Measurements from ENCODE around the gene PPP2R5C. TPM values are rescaled to one million over a fixed set of nuclear protein-coding genes. Genes with fewer than 3 reads are reported as not detected.

PPP2R5C gene
- total and polyA plus RNA-seq, 9 of the 15 experiments (the other 6 are each of a cell fraction or from before 2014, with no cell fraction given) = 284 to 617 (median 395) TPM

DNA sequence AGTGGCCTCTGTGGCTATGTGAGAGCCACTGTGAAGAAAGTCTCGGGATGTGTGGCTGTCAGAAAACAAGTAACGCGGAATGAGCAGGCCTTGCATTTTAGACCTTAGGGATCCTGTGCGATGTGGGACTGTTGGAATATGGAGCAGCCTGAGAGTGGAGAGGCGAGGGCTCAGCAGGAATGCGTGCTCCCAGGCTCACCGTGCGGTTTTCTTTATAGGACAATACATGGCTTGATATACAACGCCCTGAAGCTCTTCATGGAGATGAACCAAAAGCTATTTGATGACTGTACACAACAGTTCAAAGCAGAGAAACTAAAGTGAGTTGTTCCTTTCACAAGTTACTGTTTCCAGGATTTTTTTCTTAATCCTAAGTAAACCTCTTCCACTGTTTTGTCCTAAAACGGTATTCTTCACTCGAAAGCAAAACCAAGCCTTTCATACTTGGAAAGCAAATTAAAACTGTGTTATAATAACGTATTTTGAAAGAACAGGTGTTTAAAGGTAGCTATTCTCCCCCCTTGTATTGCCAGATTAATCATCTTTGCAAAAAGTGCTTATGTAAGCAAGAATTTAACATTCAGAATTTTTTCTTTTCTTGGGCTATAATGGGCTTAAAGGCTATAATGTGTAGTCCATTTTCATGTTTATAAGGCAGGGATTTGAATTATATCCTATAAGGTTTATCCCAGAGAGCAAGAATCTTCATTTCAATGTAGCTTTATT, 148.0 kb downstream of the PPP2R5C start:
- Histone ChIP-seq H3K27me3 (ENCODE audit: control insufficient read depth in 2 of 2, insufficient read depth in 2 of 2, low read length in 2 of 2) (no peaks in the 10 kb centered on the region), H3K4me1 (replicated peaks in 1 of 2; ENCODE audit: control insufficient read depth in 2 of 2, insufficient read depth in 2 of 2, low read length in 2 of 2) (peaks cover 0 to 3% of the 10 kb centered on the region in 2 experiments; a peak in 1 of 5 replicates), H3K4me2 (ENCODE audit: insufficient read depth, low read length) (no peak overlapping the region), H3K79me2 (ENCODE audit: control insufficient read depth, insufficient read depth, low read length) (no peaks in the 10 kb centered on the region), H3K36me3 (ENCODE audit: control insufficient read depth, insufficient read depth, low read length) (peaks cover 84% of the 10 kb centered on the region), H3K27ac (ENCODE audit: extremely low read depth, low read depth, low read length) (no peak overlapping the region), H3K9me1 (ENCODE audit: control insufficient read depth, insufficient read depth, low read length) (no peaks in the 10 kb centered on the region), H3K9me3 (replicated peaks; ENCODE audit: control insufficient read depth, insufficient read depth, low read depth, low read length) (no peaks in the 10 kb centered on the region), H2AFZ (ENCODE audit: low read depth, low read length) (no peak overlapping the region), H3K4me3 (no peak overlapping the region), H3K9ac (ENCODE audit: insufficient read depth in 1 of 2, low read depth in 2 of 2, low read length in 2 of 2) (no peak overlapping the region), H4K20me1 (replicated peaks; ENCODE audit: control insufficient read depth, insufficient read depth, low read length) (no peaks in the 10 kb centered on the region)
- no TSS peak for BruUV-seq (replicated peaks)
- POLR2A ChIA-PET = interaction anchor here (0.6 to 1.9 kb wide), 3 partner anchors 9 to 49 kb away, joined by 3 to 4 read pairs (median 3); no protein-coding TSS in a partner anchor
- intact Hi-C loops (cut with micrococcal nuclease) (no loop called here), in situ Hi-C loops (cut with MboI) (no loop called here)
- CTCF ChIA-PET (ENCODE audit: low intra/inter-chr PET ratio) = no interaction called here
- FAIRE-seq (no peak), DNase-seq (ENCODE audit: extremely low read depth in 1 of 4, low spot score in 3 of 4) (no peak), ATAC-seq (no peak)
- WGBS (ENCODE audit: insufficient coverage, low coverage, missing lambda C conversion rate) = 94% methylated on average over 10 of the region's 12 CpGs
- TF ChIP-seq NFATC3 (IDR thresholded peaks at IDR 0.05) (no peak), ZNF146 (CRISPR knock-in tag; IDR thresholded peaks at IDR 0.05; ENCODE audit: unreplicated experiment) (no peak), BRD9 (IDR thresholded peaks at IDR 0.05; ENCODE audit: low read depth, partially characterized antibody) (no peak), KDM1A (IDR thresholded peaks at IDR 0.05) (no peak), PHF20 (IDR thresholded peaks at IDR 0.05; ENCODE audit: partially characterized antibody) (no peak), ZNF444 (CRISPR knock-in tag; IDR thresholded peaks at IDR 0.05) (no peak), GTF2F1 (IDR thresholded peaks at IDR 0.05; ENCODE audit: low read depth, low read length) (no peak), MAFK (IDR thresholded peaks at IDR 0.05; ENCODE audit: low read length) (peak; percentile 92), BCL6 (CRISPR knock-in tag; IDR thresholded peaks at IDR 0.05) (no peak), POLR2AphosphoS2 (IDR thresholded peaks at IDR 0.05; ENCODE audit: low read length) (no peak), TAF9B (IDR thresholded peaks at IDR 0.05; ENCODE audit: partially characterized antibody) (no peak), HIVEP1 (CRISPR knock-in tag; IDR thresholded peaks at IDR 0.05) (no peak), RFX7 (CRISPR knock-in tag; IDR thresholded peaks at IDR 0.05) (no peak), TCFL5 (CRISPR knock-in tag; conservative IDR thresholded peaks at IDR 0.05) (no peak), LARP7 (IDR thresholded peaks at IDR 0.05) (no peak), TAF15 (IDR thresholded peaks at IDR 0.05; ENCODE audit: low read depth, low read length) (no peak), MTA2 (IDR thresholded peaks at IDR 0.05; ENCODE audit: low read depth) (no peak), RBM15 (IDR thresholded peaks at IDR 0.05; ENCODE audit: insufficient read depth, low read length) (no peak), NR2F6 (CRISPR knock-in tag; IDR thresholded peaks at IDR 0.05) (no peak), PYGO2 (tag; IDR thresholded peaks at IDR 0.05) (no peak), XRCC5 (IDR thresholded peaks at IDR 0.05; ENCODE audit: low read depth, low read length) (no peak), POLR2AphosphoS5 (IDR thresholded peaks at IDR 0.05; ENCODE audit: control insufficient read depth, insufficient read depth, low read depth, low read length) (no peak), ZNF253 (CRISPR knock-in tag; conservative IDR thresholded peaks at IDR 0.05) (no peak), RAD51 (IDR thresholded peaks at IDR 0.05; ENCODE audit: borderline replicate concordance, low read depth) (no peak)
- TF ChIP-seq, protein P1, sequence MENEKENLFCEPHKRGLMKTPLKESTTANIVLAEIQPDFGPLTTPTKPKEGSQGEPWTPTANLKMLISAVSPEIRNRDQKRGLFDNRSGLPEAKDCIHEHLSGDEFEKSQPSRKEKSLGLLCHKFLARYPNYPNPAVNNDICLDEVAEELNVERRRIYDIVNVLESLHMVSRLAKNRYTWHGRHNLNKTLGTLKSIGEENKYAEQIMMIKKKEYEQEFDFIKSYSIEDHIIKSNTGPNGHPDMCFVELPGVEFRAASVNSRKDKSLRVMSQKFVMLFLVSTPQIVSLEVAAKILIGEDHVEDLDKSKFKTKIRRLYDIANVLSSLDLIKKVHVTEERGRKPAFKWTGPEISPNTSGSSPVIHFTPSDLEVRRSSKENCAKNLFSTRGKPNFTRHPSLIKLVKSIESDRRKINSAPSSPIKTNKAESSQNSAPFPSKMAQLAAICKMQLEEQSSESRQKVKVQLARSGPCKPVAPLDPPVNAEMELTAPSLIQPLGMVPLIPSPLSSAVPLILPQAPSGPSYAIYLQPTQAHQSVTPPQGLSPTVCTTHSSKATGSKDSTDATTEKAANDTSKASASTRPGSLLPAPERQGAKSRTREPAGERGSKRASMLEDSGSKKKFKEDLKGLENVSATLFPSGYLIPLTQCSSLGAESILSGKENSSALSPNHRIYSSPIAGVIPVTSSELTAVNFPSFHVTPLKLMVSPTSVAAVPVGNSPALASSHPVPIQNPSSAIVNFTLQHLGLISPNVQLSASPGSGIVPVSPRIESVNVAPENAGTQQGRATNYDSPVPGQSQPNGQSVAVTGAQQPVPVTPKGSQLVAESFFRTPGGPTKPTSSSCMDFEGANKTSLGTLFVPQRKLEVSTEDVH (IDR thresholded peaks at IDR 0.05; ENCODE audit: low read depth, partially characterized antibody) = no peak
